Psoas muscle (tissue), 8 donors: ENCODE data around the gene FAM120B. TPM values are rescaled to one million over a fixed set of nuclear protein-coding genes. Genes with fewer than 3 reads are reported as not detected.

Experiments
- ATAC-seq, 4 donors: fragments of 200-7000 bp; cut with Tn5 transposase; one replicate each; pipeline ENCODE4 v1.9.1; 2020; ENCODE audit warnings: moderate library complexity in 3 of 4, mild to moderate bottlenecking in 2 of 4
- DNase-seq, 2 donors: peaks; one replicate each; pipeline ENCODE4 v3.0.0-alpha.2; 2020
- H3K27ac ChIP-seq: fragments of 200-600 bp; one replicate; pipeline ENCODE4 v1.8.0; 2022
- H3K27me3 ChIP-seq, 3 donors: fragments of 200-600 bp in 1 of 3; one replicate each; pipeline versions ENCODE4 v1.6.1 to v1.8.0; 2013 to 2022; ENCODE audit warnings: low read length in 2 of 3, mild to moderate bottlenecking in 2 of 3, moderate library complexity in 1 of 3; ENCODE audit not compliant: insufficient read depth in 3 of 3
- H3K36me3 ChIP-seq, 2 donors: fragments of 200-600 bp in 1 of 2; one replicate each; pipeline versions ENCODE4 v1.6.1 to v1.8.0; 2013 to 2022; ENCODE audit warnings: low read depth in 1 of 2, mild to moderate bottlenecking in 1 of 2, moderate library complexity in 1 of 2; ENCODE audit not compliant: insufficient read depth in 1 of 2
- H3K4me1 ChIP-seq: fragments of 200-600 bp; one replicate; pipeline ENCODE4 v1.8.0; 2022
- H3K4me3 ChIP-seq: fragments of 200-600 bp; one replicate; pipeline ENCODE4 v1.8.0; 2022; ENCODE audit warnings: mild to moderate bottlenecking
- H3K9me3 ChIP-seq: fragments of 200-600 bp; one replicate; pipeline ENCODE4 v1.8.0; 2022
- WGBS, 3 donors: extraction: QIAGEN DNeasy Blood & Tissue Kit; methylation state at CpG; one replicate each; pipeline versions ENCODE4 v1.1.6 to v1.1.7; 2013; 5-methylcytosine and 5-hydroxymethylcytosine counted together
- intact Hi-C, 2 donors: fragments of 100-400 bp; cut with DNase I; formaldehyde crosslinking; loops; one replicate each; pipeline versions ENCODE4 v1.11.0 to v1.14.2; 2022
- polyA plus RNA-seq, 3 donors: library from polyadenylated mRNA; stranded (reverse); fragments of 200-250 nt; gene quantifications; one replicate each; pipeline ENCODE4 v1.2.3, GENCODE V29; 2013
- total RNA-seq, 4 donors: library from RNA; stranded (reverse); fragmentation: NEBNext Ultra II Directional in 2 of 4; extraction: Animal tissue kit (Norgen Biotek cat#: 25700) in 2 of 4; gene quantifications; one replicate each; pipeline versions ENCODE4 v1.2.1 to v1.2.4, GENCODE V29; 2021 to 2023
- TF ChIP-seq, protein P1 (sequence below): fragments of 200-600 bp; IDR thresholded peaks from one replicate; pipeline ENCODE4 v1.8.0; 2022; ENCODE audit warnings: antibody characterized with exemption
- donor health status: healthy with polysubstance abuse.
- donor health status: DM: no; HTN: no; CAD: no; lungs with moderate emphysema.
- donor health status: Bipolar disorder and iron deficiency.
- donor health status: healthy.
- donor health status: DM: yes; HTN: yes; CAD: no.
- donor health status: DM: no; HTN: no; CAD: no.
- donor health status: DM: no; HTN: no; CAD: no.
- donor health status: DM: yes; HTN: yes; CAD: no.

FAM120B gene
- total and polyA plus RNA-seq, 7 donors = 9.2 to 24.2 (median 19.4) TPM

GRCh38 chr6:170296423-170296745, 10.2 kb upstream of the FAM120B start:
- Histone ChIP-seq H3K27ac (no peak overlapping the region), H3K27me3 (peaks cover 0 to 66% (median 25%) of the 10 kb centered on the region in 3 donors), H3K4me1 (peaks cover 27% of the 10 kb centered on the region), H3K4me3 (peak overlapping the region; percentile 70), H3K9me3 (no peaks in the 10 kb centered on the region), H3K36me3 (no peaks in the 10 kb centered on the region)
- intact Hi-C loops = no loop called here
- peak in 1 of 4 donors; percentile 6 for ATAC-seq
- TF ChIP-seq, protein P1, sequence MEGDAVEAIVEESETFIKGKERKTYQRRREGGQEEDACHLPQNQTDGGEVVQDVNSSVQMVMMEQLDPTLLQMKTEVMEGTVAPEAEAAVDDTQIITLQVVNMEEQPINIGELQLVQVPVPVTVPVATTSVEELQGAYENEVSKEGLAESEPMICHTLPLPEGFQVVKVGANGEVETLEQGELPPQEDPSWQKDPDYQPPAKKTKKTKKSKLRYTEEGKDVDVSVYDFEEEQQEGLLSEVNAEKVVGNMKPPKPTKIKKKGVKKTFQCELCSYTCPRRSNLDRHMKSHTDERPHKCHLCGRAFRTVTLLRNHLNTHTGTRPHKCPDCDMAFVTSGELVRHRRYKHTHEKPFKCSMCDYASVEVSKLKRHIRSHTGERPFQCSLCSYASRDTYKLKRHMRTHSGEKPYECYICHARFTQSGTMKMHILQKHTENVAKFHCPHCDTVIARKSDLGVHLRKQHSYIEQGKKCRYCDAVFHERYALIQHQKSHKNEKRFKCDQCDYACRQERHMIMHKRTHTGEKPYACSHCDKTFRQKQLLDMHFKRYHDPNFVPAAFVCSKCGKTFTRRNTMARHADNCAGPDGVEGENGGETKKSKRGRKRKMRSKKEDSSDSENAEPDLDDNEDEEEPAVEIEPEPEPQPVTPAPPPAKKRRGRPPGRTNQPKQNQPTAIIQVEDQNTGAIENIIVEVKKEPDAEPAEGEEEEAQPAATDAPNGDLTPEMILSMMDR = no peak
- DNase-seq = no peak
- 0 to 9% (median 3%) methylated on average over 11 to 47 of the region's 47 CpGs for WGBS, 3 donors

- H3K4me1 ChIP-seq = peaks cover 22% of the 10 kb centered on the region
- H3K36me3 ChIP-seq = no peaks in the 10 kb centered on the region
- peaks cover 0 to 60% (median 25%) of the 10 kb centered on the region in 3 donors for H3K27me3 ChIP-seq
- ATAC-seq (no peak), DNase-seq (no peak)
- intact Hi-C loops = no loop called here
- no peak overlapping the region for H3K4me3 ChIP-seq
- H3K27ac ChIP-seq = no peak overlapping the region
- TF ChIP-seq, protein P1 = no peak
- WGBS, 3 donors = 41 to 48% (median 47%) methylated on average over 56 to 67 of the region's 67 CpGs
- H3K9me3 ChIP-seq = no peaks in the 10 kb centered on the region
Observed at GRCh38 chr6:170296746-170297575, 9.6 kb upstream of the FAM120B start.

DNA sequence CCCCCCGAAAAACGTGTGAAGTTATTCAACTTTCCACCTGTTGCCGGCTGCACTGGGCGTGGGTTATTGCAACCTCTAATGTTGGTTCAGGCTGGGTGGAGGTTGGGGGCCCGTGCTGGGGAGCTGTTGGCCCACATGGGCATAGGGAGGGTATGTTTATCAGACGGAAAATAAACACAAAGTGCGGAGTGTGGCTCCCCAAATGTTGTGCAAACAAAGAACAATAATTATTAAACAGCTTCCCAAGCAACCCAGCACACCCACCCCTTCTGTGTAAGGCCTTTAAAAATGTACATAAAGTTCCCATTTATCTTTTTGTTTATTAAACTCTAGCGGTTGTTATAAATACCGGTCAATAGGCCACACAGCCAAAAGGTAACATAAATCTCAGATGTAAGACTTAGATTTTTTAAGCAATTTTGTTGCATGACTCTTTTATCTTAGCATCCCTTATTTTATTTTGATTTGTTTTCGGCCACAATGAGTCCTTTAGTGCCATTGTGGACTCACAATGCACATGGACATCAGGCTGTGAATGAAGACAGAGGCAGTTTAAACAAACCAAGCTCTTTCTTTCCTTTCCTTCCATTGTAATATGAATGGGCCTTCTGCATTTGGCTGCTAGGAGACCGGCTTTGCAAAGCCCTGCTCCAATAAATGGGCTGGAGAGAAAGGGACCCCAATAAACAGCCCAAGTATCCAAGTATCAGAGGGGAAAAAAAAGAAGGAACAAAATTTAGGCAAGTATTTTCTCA, 8.8 kb upstream of the FAM120B start:
- ATAC-seq (no peak), DNase-seq (no peak)
- WGBS, 3 donors = 81 to 86% (median 82%) methylated on average over 11 of the region's 11 CpGs
- intact Hi-C loops = no loop called here
- TF ChIP-seq, protein P1 = no peak
- H3K9me3 ChIP-seq = no peaks in the 10 kb centered on the region
- H3K4me3 ChIP-seq = no peak overlapping the region
- peaks cover 0 to 52% (median 25%) of the 10 kb centered on the region in 3 donors for H3K27me3 ChIP-seq
- H3K4me1 ChIP-seq = peaks cover 16% of the 10 kb centered on the region
- no peak overlapping the region for H3K27ac ChIP-seq
- H3K36me3 ChIP-seq = no peaks in the 10 kb centered on the region

GRCh38 chr6:170298688-170299087, 7.9 kb upstream of the FAM120B start:
- H3K36me3 ChIP-seq = no peaks in the 10 kb centered on the region
- peaks cover 11% of the 10 kb centered on the region for H3K4me1 ChIP-seq
- intact Hi-C loops = no loop called here
- ATAC-seq (peak; percentile 65 to 81 (median 73)), DNase-seq (no peak)
- no peak overlapping the region for H3K4me3 ChIP-seq
- no peaks in the 10 kb centered on the region for H3K9me3 ChIP-seq
- 35 to 63% (median 36%) methylated on average over 1 of the region's 1 CpG for WGBS, 3 donors
- no peak overlapping the region for H3K27ac ChIP-seq
- H3K27me3 ChIP-seq = peaks cover 0 to 43% (median 25%) of the 10 kb centered on the region in 3 donors
- TF ChIP-seq, protein P1 = no peak
